SK-N-DZ (cell line): ENCODE data around the gene GEN1. TPM values are rescaled to one million over a fixed set of nuclear protein-coding genes. Genes with fewer than 3 reads are reported as not detected.

ENCODE experiments used
- DNase-seq: peaks from one replicate; pipeline ENCODE4 v3.0.0-alpha.2; 2015; ENCODE audit warnings: low spot score
- polyA plus RNA-seq, 2 experiments: library from polyadenylated mRNA; depleted of rRNA; stranded (reverse); fragments of >200 nt; gene quantifications; 2 replicates each; pipeline ENCODE4 v1.2.3, GENCODE V29; 2014

The GEN1 gene
- polyA plus RNA-seq (2014; cell fraction: cytosol; rRNA removed) = 16.0 and 30.4 TPM in 2 replicates
- 50.3 and 61.7 TPM in 2 replicates for polyA plus RNA-seq (2014; cell fraction: nucleus; rRNA removed)

GRCh38 chr2:17753803-17754663 is at the start of gene GEN1, which contains the start of gene SMC6:
Gene GEN1, plus strand, starts transcription at chr2:17754138. Its CDS starts 5,806 bp downstream, at chr2:17759944.
Gene SMC6, minus strand, starts transcription at chr2:17753810. Its CDS starts 7,864 bp downstream, at chr2:17745946.
- peak; percentile 94 for DNase-seq

- no peak for DNase-seq
Measured at GRCh38 chr2:17706845-17707244, 47.1 kb upstream of the GEN1 start.

DNA sequence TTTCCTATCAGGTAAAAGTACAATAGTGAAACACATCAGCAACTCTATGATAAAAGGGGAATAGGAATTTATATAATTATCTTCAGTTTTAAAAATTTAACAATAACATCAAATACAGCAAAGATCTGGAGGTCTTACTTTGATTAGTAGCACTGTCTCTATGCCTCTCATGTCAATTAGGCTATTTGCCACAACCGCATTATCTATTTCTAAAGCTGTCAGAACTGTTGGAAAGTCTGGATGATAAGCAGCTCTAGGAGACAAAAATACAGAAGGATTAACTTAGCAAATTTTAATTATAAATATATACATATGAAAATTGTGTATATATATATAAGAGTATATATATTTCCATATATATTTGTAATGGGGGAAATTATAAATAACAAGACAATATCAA is 45.4 kb upstream of the GEN1 start:
- DNase-seq = no peak

DNA sequence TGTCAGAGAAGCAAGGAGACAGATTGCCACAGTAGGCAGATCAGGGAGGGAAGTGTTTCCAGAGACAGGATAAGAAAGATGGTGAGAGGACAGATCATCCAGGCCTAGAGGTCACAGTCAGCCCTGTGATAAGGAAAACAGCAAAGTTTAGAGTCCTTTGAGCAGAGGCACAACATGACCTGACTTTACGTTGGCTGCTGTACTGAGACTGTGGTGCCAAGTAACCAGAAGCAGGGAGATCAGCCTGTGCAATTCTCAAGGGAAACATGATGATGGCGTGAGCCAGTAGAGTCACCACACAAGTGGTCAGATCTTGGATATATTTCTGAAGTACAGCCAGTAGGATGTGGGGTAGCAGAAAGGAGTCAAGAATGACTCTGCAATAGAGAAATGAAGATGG is 44.0 kb upstream of the GEN1 start:
- no peak for DNase-seq

DNA sequence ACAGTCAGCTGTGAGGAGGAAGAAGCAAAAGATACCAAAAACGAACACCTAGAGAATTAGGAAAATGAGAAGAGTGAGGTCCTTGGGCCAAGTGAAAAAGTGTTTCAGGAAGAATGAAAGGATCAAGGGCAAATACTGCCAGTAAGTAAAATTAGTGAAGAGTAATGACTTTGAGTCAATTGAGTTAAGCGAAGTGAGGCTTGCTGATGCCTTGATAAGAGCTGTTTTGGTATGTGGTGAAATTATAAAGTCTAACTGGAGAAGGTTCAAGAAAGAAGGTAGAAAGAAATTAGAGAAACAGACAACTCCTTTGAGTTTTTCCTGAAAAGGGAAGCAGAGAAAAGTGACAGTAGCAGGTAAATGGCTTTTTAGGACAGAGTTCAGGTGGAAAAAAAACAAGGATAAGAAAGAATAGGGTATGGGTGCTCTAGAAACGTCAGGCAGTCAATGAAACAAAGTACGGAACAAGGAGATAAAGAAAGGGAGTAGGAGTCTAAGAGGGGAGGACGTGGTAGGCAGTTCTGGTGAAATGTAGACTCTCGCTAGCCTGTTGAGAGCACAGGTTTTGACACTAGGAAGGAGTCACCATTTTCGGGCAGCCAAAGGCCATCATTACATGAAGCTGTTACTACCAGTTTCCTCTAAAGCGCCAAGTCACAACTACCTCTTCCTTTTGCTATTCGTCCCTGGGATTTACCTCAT is 43.2 kb upstream of the GEN1 start:
- DNase-seq = no peak

- no peak for DNase-seq
Measured at GRCh38 chr2:17713291-17713690, 40.6 kb upstream of the GEN1 start.

DNA sequence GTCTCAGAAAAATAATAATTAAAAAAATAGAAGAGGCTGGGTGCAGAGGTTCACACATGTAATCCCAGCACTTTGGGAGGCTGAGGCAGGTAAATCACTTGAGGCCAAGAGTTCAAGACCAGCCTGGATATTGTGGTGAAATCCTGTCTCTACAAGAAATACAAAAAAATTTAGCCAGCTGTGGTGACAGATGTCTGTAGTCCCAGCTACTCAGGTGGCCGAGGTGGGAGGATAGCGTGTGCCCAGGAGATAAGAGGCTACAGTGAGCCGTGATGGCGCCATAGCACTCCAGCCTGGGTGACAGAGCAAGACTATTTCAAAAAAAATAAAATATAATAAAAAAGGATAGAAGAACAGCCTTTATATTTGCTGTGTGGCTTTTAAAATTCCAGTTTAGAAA is 36.3 kb upstream of the GEN1 start:
- no peak for DNase-seq

DNA sequence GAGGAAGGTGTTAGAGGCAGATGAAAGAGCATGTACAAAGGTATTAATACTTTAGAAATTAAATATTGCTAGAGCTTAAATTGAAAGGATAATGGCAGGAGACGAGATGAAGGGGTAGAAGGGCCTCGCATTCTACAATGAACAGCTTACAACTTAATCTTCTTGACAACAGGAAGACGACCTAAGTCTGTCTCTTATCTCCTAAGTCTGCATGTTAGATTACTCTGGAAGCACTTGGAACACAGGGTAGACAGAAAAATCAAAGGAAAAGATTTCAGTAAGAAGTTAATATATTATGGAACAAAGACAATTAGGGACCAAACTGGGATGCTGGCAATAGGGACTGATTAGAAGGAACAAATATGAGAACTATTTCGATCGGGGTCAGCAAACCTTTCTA is 35.2 kb upstream of the GEN1 start:
- DNase-seq = no peak

GRCh38 chr2:17719562-17720371 is 34.2 kb upstream of the GEN1 start:
- peak; percentile 5 for DNase-seq

DNA sequence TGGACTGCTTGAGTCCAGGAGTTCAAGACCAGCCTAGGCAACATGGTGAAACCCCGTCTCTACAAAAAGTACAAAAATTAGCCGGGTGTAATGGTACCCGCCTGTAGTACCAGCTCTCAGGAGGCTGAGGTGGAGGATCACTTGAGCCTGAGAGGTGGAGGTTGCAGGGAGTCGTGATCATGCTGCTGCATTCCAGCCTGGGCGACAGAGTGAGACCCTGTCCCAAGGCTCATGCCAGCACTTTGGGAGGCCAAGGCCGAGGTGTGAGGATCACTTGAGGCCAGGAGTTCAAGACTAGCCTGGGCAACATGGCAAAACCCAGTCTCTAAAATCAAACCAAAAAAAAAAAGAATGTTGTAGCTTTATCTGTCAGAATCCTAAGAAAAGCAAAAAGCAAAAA is 25.7 kb upstream of the GEN1 start:
- DNase-seq = no peak

DNA sequence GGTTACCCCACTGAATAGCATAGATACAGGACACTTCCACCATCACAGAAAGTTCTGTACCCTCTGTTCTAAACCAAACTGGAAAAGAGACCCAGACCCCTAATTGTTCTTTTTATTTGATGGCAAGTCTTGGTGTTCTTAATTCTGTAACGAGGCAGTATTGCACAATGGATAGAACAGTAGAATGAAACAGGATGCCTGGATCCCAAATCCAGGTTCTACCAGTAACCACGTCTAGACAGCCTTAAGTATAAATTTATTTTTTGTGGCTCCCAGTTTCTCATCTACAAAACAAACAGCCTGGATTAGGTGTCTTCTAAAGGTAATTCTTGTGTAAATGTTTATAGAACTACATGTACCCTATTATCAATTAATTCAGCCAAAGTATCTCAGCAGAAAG is 24.1 kb upstream of the GEN1 start:
- DNase-seq = no peak

DNA sequence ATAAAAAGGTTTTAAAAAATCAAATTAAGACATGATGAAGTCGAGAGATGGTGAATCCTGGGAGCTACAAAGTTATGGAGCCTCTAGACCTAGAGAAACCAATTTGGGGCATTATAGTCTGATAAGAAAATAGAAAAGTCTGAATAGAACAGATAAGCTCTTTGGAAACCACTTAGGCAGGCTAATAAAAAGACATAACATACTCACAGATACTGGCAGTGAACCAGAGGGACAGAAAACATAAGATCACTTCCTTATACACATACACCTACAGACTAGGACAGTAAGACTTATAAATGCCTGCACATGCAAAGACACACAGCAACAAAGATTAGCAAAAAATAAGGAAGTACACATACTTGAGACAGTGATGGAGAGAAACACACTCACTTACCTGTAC is 20.3 kb upstream of the GEN1 start:
- DNase-seq = no peak

DNA sequence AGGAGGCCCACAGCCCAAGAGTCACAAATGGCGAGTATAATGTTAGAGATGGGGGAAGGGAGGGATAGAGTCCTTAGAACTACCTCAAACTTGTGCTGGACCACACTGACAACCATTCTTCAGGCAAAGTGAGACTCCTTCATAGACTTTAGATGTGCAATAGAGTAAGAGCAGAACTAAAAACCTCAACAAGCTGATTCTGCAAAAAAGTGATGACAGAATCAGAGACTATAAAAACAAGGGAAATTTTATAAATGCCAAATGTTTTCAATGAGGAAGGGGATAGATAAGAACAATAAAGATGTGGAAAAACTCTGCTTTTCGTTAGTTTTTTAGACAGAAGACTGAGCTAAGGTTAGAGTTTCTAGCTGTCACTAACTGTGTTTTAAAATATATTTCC is 18.1 kb upstream of the GEN1 start:
- DNase-seq = no peak

DNA sequence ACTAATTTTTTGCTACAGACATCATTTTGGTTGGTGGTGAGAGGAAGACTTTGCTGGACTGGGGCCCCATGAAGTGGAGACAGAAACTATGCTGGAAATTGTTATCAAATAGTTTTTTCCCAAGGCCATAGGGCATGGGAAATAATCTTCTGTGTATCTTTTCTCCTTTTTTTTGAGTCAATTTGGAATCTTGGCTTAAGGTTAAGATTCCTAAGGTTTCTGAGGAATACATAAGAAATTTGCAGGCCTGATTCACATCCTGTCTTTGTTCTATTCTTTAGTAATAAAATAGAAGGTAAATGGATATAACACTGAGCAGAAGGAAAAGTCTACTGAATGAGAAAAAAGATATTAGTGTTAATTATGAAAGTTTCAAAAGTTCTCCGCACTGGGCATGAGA is 16.9 kb upstream of the GEN1 start:
- DNase-seq = no peak

- DNase-seq = no peak
Measured at GRCh38 chr2:17740203-17740602, 13.7 kb upstream of the GEN1 start.

DNA sequence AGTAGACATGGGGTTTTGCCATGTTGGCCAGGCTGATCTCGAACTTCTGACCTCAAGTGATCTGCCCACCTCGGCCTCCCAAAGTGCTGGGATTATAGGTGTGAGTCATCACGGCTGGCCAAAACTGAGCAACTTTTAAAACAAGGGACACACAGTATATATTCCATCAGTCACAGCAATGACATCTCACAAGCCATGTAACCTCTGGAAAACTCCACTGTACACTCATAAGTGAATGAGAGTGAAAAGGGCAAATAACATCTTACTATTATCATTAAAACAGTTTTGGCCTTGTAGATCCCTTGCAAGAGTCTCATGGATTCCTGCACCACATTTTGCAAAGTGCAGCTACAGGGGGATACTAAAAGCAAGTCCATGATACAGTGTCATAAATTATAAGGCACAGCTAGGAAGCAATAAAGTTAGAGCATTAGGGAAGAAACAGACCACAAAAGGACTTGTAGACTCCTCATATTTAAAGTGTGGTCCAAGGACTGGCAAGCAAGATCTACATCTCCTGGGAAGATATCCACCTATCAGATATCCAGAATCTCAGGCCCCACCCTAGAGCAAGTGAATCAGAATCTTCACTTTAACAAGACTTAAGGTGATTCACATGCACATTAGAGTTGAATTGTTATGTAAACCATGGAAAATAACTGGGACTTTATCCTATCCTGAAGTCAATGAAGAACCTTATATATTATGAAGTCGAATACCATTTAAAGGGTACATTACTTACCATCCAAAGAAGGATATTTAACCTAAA is 6.1 kb upstream of the GEN1 start:
- DNase-seq = no peak

- DNase-seq = no peak
Measured at GRCh38 chr2:17748745-17749144, 5.2 kb upstream of the GEN1 start.

DNA sequence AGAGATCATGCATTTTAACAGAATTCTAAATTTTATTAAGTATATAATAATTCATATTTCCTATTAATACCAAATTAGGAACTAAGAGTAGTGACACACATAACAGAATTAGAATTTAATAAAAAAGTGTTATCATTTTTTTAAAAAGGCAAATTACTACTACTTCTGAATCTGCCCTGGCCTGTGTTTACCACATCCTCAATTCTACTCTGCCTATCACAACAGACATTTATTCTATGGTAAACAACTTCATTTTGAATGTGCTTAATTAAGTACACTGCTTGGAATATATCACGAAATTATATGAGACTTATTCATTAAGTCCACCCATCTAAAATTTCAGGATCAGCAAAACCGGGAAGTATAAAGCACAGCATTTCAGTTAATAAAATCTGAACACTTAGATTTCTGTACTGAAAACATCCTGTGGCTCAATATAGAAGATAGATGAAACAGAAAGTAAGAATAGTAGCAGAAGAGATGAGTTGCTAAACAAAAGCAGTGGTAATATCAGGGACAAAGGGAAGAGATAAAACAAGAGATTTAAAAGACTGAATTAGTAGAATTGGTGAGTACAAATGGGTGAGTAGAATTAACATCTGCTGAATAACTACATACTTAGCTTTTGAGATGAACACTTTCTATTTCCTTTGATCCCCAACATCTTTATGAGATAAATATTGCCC is 4.0 kb upstream of the GEN1 start:
- DNase-seq = no peak

GRCh38 chr2:17752246-17752645 is 1.7 kb upstream of the GEN1 start:
- no peak for DNase-seq
